IMR-90 (cell line): ENCODE results near the gene ZNF773. TPM values are rescaled to one million over a fixed set of nuclear protein-coding genes. Genes with fewer than 3 reads are reported as not detected.

Source experiments
- ATAC-seq: fragments of 200-7000 bp; cut with Tn5 transposase; 2 replicates; pipeline ENCODE4 v1.9.1; 2020; ENCODE audit warnings: low read depth, mild to moderate bottlenecking, moderate library complexity
- BruUV-seq: library from RNA; stranded (reverse); fragments of 400-500 nt; replicated peaks from 2 replicates; lab custom pipeline; 2021; lab: Mats Ljungman, UMichigan
- CTCF ChIA-PET: fragments of 300-600 bp; formaldehyde crosslinking; extraction: SDS; loops from one replicate; lab custom pipeline; 2021; ENCODE audit warnings: antibody characterized with exemption; lab: Yijun Ruan, JAX
- POLR2A ChIA-PET: fragments of 300-600 bp; sonication (Branson Sonifier 250); formaldehyde crosslinking; loops from one replicate; lab custom pipeline; 2022; ENCODE audit warnings: antibody characterized with exemption; ENCODE audit not compliant: unreplicated experiment; lab: Charles Lee
- DNase-seq: peaks from one replicate; pipeline ENCODE4 v3.0.0; 2013
- H2AFZ ChIP-seq: replicated peaks from 2 replicates; pipeline ENCODE3; 2013; ENCODE audit warnings: low read length, mild to moderate bottlenecking; ENCODE audit not compliant: poor library complexity
- H2AK5ac ChIP-seq: 2 replicates; pipeline ENCODE4 v1.6.1; 2013; ENCODE audit warnings: low read depth, low read length, inconsistent platforms
- H2AK9ac ChIP-seq: replicated peaks from 2 replicates; pipeline ENCODE3; 2013; ENCODE audit warnings: mild to moderate bottlenecking, low read depth, low read length, moderate library complexity; ENCODE audit not compliant: poor library complexity
- H2BK120ac ChIP-seq: 2 replicates; pipeline ENCODE4 v1.6.1; 2013; ENCODE audit warnings: low read depth, low read length, inconsistent platforms
- H2BK15ac ChIP-seq: 3 replicates; pipeline ENCODE4 v1.6.1; 2013; ENCODE audit warnings: low read depth, low read length, inconsistent platforms
- H2BK20ac ChIP-seq: 2 replicates; pipeline ENCODE4 v1.6.1; 2013; ENCODE audit warnings: low read depth, mild to moderate bottlenecking, inconsistent platforms, low read length, moderate library complexity
- H2BK5ac ChIP-seq: 2 replicates; pipeline ENCODE4 v1.6.1; 2013; ENCODE audit warnings: mild to moderate bottlenecking, low read depth, low read length, inconsistent platforms; ENCODE audit not compliant: poor library complexity, severe bottlenecking
- H3K14ac ChIP-seq: replicated peaks from 2 replicates; pipeline ENCODE4 v1.6.1; 2013; ENCODE audit warnings: low read depth, low read length, inconsistent platforms
- H3K18ac ChIP-seq: 2 replicates; pipeline ENCODE4 v1.6.1; 2013; ENCODE audit warnings: low read depth, low read length, control low read depth
- H3K23ac ChIP-seq: 2 replicates; pipeline ENCODE4 v1.6.1; 2013; ENCODE audit warnings: low read depth, low read length, inconsistent platforms
- H3K27ac ChIP-seq: 2 replicates; pipeline ENCODE4 v1.5.1; 2013; ENCODE audit warnings: mild to moderate bottlenecking, control low read depth, low read length; ENCODE audit not compliant: insufficient read depth
- H3K27me3 ChIP-seq: 2 replicates; pipeline ENCODE4 v1.6.1; 2013; ENCODE audit warnings: low read length; ENCODE audit not compliant: control insufficient read depth, insufficient read depth
- H3K36me3 ChIP-seq: 2 replicates; pipeline ENCODE4 v1.6.1; 2013; ENCODE audit warnings: low read length, mixed read lengths; ENCODE audit not compliant: control insufficient read depth, insufficient read depth
- H3K4ac ChIP-seq: 2 replicates; pipeline ENCODE4 v1.6.1; 2013; ENCODE audit warnings: low read depth, low read length, inconsistent platforms
- H3K4me1 ChIP-seq: 2 replicates; pipeline ENCODE4 v1.6.1; 2013; ENCODE audit warnings: low read length, mixed read lengths; ENCODE audit not compliant: control insufficient read depth, insufficient read depth
- H3K4me2 ChIP-seq: 2 replicates; pipeline ENCODE4 v1.6.1; 2013; ENCODE audit warnings: low read depth, mild to moderate bottlenecking, control low read depth, low read length, moderate library complexity
- H3K4me3 ChIP-seq: 2 replicates; pipeline ENCODE4 v1.5.1; 2013; ENCODE audit warnings: low read depth, mild to moderate bottlenecking, control low read depth, low read length, moderate library complexity; ENCODE audit not compliant: insufficient read depth
- H3K56ac ChIP-seq: 2 replicates; pipeline ENCODE4 v1.6.1; 2013; ENCODE audit warnings: low read length, inconsistent platforms; ENCODE audit not compliant: insufficient read depth; ENCODE audit errors: extremely low read depth
- H3K79me1 ChIP-seq, 2 experiments: 2 replicates each; pipeline ENCODE4 v1.6.1; 2013; ENCODE audit warnings: low read length in 2 of 2, inconsistent platforms in 1 of 2, low read depth in 1 of 2
- H3K9ac ChIP-seq: 2 replicates; pipeline ENCODE4 v1.6.1; 2013; ENCODE audit warnings: low read depth, low read length, control low read depth
- H3K9me1 ChIP-seq: 2 replicates; pipeline ENCODE4 v1.6.1; 2013; ENCODE audit warnings: low read length, inconsistent platforms; ENCODE audit not compliant: insufficient read depth
- H3K9me3 ChIP-seq: 2 replicates; pipeline ENCODE4 v1.6.1; 2013; ENCODE audit warnings: low read length; ENCODE audit not compliant: control insufficient read depth, insufficient read depth
- H4K20me1 ChIP-seq: 2 replicates; pipeline ENCODE4 v1.6.1; 2013; ENCODE audit warnings: low read length, inconsistent platforms; ENCODE audit not compliant: insufficient read depth
- H4K5ac ChIP-seq: 2 replicates; pipeline ENCODE4 v1.6.1; 2013; ENCODE audit warnings: mild to moderate bottlenecking, low read depth, low read length, control low read depth
- H4K8ac ChIP-seq, 2 experiments: 2 replicates each; pipeline ENCODE4 v1.6.1; 2013; ENCODE audit warnings: low read depth in 2 of 2, low read length in 2 of 2, control low read depth in 1 of 2, inconsistent platforms in 1 of 2
- H4K91ac ChIP-seq: 2 replicates; pipeline ENCODE4 v1.6.1; 2013; ENCODE audit warnings: low read depth, low read length, inconsistent platforms; ENCODE audit not compliant: insufficient read depth
- BHLHE40 ChIP-seq: fragments of 150-350 bp; IDR thresholded peaks from 2 replicates; pipeline ENCODE4 v1.6.1; 2016; ENCODE audit warnings: mild to moderate bottlenecking, low read depth, low read length
- CEBPB ChIP-seq: IDR thresholded peaks from 2 replicates; pipeline ENCODE4 v1.6.1; 2012; ENCODE audit warnings: low read depth, low read length, improper control_type of control experiment
- CHD1 ChIP-seq: IDR thresholded peaks from 2 replicates; pipeline ENCODE4 v1.6.1; 2012; ENCODE audit warnings: low read depth, low read length, improper control_type of control experiment
- ELK1 ChIP-seq: fragments of 150-350 bp; IDR thresholded peaks from 2 replicates; pipeline ENCODE4 v1.6.1; 2016; ENCODE audit warnings: low read depth, mild to moderate bottlenecking, low read length, moderate library complexity, borderline replicate concordance
- FOS ChIP-seq: fragments of 150-350 bp; IDR thresholded peaks from 2 replicates; pipeline ENCODE4 v1.6.1; 2016; ENCODE audit warnings: low read depth, low read length
- POLR2A ChIP-seq: IDR thresholded peaks from 2 replicates; pipeline ENCODE4 v1.6.1; 2012; ENCODE audit warnings: mild to moderate bottlenecking, low read depth, low read length
- RFX5 ChIP-seq: IDR thresholded peaks from 2 replicates; pipeline ENCODE4 v1.8.0; 2012; ENCODE audit warnings: low read depth, mild to moderate bottlenecking, low read length, moderate library complexity
- WGBS, 2 experiments: methylation state at CpG; one replicate each; pipeline versions ENCODE4 v1.1.5 to v1.1.7; 2013; ENCODE audit warnings: missing lambda C conversion rate in 2 of 2; ENCODE audit not compliant: insufficient read length in 1 of 2; ENCODE audit errors: extremely low coverage in 2 of 2; 5-methylcytosine and 5-hydroxymethylcytosine counted together
- dilution Hi-C: fragments of 300-500 bp; cut with HindIII; formaldehyde crosslinking; loops from one replicate; pipeline ENCODE4 v1.14.3; 2018; ENCODE audit warnings: low sequenced_read_pairs; ENCODE audit not compliant: unreplicated experiment
- in situ Hi-C: fragments of 300-500 bp; cut with MboI; formaldehyde crosslinking; loops from 3 replicates; pipeline ENCODE4 v1.14.3; 2019; ENCODE audit warnings: low sequenced_read_pairs, inconsistent platforms, mixed read lengths
- intact Hi-C: fragments of 100-400 bp; cut with micrococcal nuclease; formaldehyde crosslinking; loops from 2 replicates; pipeline ENCODE4 v1.10.0; 2022
- polyA plus RNA-seq, 3 experiments: library from polyadenylated mRNA; depleted of rRNA; stranded (reverse); fragments of >200 nt; gene quantifications; 2 replicates each; pipeline ENCODE4 v1.2.3, GENCODE V29; 2012; ENCODE audit warnings: low replicate concordance in 1 of 3
- total RNA-seq: library from RNA; depleted of rRNA; stranded (reverse); fragments of >200 nt; gene quantifications from 2 replicates; pipeline ENCODE4 v1.2.3, GENCODE V29; 2012
- TF ChIP-seq, protein P1 (sequence below): fragments of 150-350 bp; IDR thresholded peaks from 2 replicates; pipeline ENCODE4 v1.6.1; 2017; ENCODE audit warnings: mild to moderate bottlenecking, antibody characterized with exemption, low read length, low read depth
- TF ChIP-seq, protein P2 (sequence below): conservative IDR thresholded peaks from 2 replicates; pipeline ENCODE4 v1.5.1; 2012; ENCODE audit warnings: mild to moderate bottlenecking, low read depth, low read length, improper control_type of control experiment

ZNF773 gene
- total and polyA plus RNA-seq, 2 of the 4 experiments (the other 2 are of a cell fraction), result 5.5 to 13.3 TPM

- CTCF ChIA-PET, result no interaction called here
- Histone ChIP-seq H3K23ac (no peak overlapping the region), H3K27me3 (no peaks in the 10 kb centered on the region), H3K27ac (no peak overlapping the region), H3K4me3 (no peak overlapping the region), H3K9me1 (no peaks in the 10 kb centered on the region), H2BK20ac (no peak overlapping the region), H4K20me1 (no peaks in the 10 kb centered on the region), H3K36me3 (peaks cover 31% of the 10 kb centered on the region), H4K5ac (no peak overlapping the region), H2BK120ac (no peak overlapping the region), H3K9me3 (peaks cover 32% of the 10 kb centered on the region), H3K4ac (no peak overlapping the region), H2BK15ac (no peak overlapping the region), H2BK5ac (no peak overlapping the region), H4K91ac (no peak overlapping the region), H3K4me1 (no peaks in the 10 kb centered on the region), H2AK5ac (no peak overlapping the region), H3K79me1 (no peaks in the 10 kb centered on the region; a peak in 1 of 4 replicates), H2AK9ac (no peak overlapping the region), H3K9ac (no peak overlapping the region), H3K56ac (no peak overlapping the region), H2AFZ (no peak overlapping the region), H3K4me2 (no peak overlapping the region), H4K8ac (no peak overlapping the region), H3K18ac (no peak overlapping the region), H3K14ac (no peak overlapping the region)
- no peak for ATAC-seq
- BruUV-seq, result no TSS peak
- peak; percentile 34 for DNase-seq
- TF ChIP-seq, protein P1, sequence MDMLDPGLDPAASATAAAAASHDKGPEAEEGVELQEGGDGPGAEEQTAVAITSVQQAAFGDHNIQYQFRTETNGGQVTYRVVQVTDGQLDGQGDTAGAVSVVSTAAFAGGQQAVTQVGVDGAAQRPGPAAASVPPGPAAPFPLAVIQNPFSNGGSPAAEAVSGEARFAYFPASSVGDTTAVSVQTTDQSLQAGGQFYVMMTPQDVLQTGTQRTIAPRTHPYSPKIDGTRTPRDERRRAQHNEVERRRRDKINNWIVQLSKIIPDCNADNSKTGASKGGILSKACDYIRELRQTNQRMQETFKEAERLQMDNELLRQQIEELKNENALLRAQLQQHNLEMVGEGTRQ, result no peak
- no peak for TF ChIP-seq CEBPB
- TF ChIP-seq, protein P2, sequence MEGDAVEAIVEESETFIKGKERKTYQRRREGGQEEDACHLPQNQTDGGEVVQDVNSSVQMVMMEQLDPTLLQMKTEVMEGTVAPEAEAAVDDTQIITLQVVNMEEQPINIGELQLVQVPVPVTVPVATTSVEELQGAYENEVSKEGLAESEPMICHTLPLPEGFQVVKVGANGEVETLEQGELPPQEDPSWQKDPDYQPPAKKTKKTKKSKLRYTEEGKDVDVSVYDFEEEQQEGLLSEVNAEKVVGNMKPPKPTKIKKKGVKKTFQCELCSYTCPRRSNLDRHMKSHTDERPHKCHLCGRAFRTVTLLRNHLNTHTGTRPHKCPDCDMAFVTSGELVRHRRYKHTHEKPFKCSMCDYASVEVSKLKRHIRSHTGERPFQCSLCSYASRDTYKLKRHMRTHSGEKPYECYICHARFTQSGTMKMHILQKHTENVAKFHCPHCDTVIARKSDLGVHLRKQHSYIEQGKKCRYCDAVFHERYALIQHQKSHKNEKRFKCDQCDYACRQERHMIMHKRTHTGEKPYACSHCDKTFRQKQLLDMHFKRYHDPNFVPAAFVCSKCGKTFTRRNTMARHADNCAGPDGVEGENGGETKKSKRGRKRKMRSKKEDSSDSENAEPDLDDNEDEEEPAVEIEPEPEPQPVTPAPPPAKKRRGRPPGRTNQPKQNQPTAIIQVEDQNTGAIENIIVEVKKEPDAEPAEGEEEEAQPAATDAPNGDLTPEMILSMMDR, result no peak
- no peak for TF ChIP-seq RFX5
- TF ChIP-seq BHLHE40, result no peak
- TF ChIP-seq FOS, result no peak
- no peak for TF ChIP-seq CHD1
- no peak for TF ChIP-seq POLR2A
- no peak for TF ChIP-seq ELK1
- POLR2A ChIA-PET, result no interaction called here
- intact Hi-C loops, result no loop called here
- in situ Hi-C loops, result no loop called here
- WGBS, 2 experiments, result 100% methylated on average over 1 of the region's 6 CpGs; no CpG with 5 or more reads in 1 of the 2 experiments
- dilution Hi-C loops, result no loop called here
Measured at GRCh38 chr19:57512845-57513244, 13.1 kb downstream of the ZNF773 start.
